Stimulated activated CD4-positive, alpha-beta T cell treated with anti-CD3 and anti-CD28 coated beads, TNF-alpha, amount 100 ng/mL, for 48 hours (primary cell): ENCODE data around the gene KCTD13.
"Not testable (repeated sequence)": the region's sequence is repeated elsewhere in the genome, so short reads cannot be mapped to it uniquely, and the experiment has no call there.

ENCODE experiments used
- DNase-seq, 3 donors: peaks; one replicate each; pipeline ENCODE4 v3.0.0-alpha.2; 2020; ENCODE audit warnings: low read depth in 3 of 3

KCTD13 gene

DNA sequence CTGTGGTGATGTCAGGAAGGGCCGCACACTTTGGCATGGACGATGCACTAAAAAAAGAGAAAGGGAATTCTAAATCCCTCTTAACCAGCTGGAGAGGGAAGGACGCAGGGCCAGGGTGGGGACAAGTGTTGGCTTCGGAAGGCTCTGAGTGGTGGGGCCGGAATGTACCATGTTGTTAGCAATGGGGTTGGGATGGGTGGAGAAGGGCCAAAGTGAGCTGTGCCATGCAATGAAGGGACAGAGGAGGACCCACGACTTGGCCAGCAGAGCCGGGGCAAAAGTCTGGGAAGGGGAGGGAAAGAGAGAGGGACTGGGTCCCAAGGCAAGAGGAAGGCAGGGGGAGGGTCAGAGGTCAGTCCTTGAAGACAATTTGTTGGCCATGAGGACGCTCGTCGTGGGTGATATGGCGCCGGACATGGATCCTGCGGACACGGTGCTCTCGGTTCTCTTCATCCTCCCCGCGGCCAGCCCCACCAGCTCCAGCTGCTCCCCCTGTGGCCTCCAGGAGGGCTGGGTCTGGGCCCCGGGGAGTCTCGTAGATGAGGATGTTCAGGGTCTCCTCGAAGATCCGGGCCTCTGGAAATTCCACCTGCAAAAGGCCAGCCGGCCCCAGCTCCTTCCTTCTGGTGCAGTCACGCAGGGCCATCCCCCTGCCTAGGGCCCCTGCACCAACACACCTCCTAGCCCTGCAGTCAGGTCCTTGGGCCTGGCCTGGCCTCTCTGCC, 19.3 kb downstream of the KCTD13 start:
- DNase-seq: no peak

DNA sequence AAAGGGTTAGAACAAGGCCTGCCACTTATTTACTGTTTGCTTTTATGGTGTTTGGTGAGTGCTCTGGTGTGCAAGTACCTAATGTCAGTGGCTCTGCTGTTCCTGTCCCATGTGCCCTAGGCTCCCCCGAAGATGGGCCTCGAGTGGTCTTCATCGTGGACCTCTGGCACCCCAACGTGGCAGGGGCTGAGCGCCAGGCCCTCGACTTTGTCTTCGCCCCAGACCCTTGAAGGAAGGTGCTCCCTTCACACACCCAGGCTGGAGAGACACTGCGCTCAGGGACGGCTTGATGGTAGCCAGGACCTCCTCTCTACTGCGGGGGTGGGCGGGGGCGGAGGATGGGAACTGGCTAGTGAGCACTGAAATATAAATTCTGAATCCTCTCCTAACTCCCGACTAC, 20.4 kb downstream of the KCTD13 start:
- DNase-seq: no peak

DNA sequence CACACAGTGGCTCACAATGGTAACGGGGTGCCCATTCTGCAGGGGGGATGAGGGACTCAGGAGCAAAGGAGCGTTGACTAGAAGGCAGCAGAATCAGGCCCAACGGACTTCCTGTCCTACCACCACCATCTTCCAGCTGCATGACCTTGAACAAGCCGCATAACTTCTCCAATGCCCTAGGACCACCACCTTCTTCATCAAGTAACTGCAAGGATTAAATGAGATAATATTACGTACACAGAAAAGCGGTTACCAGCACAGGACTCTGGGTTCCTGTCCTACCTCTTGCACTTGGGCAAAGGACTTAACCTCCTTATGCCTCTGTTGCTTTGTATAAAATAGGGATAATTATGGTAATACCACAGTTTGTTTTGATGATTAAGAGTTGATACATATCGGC, 21.1 kb downstream of the KCTD13 start:
- no peak for DNase-seq

DNA sequence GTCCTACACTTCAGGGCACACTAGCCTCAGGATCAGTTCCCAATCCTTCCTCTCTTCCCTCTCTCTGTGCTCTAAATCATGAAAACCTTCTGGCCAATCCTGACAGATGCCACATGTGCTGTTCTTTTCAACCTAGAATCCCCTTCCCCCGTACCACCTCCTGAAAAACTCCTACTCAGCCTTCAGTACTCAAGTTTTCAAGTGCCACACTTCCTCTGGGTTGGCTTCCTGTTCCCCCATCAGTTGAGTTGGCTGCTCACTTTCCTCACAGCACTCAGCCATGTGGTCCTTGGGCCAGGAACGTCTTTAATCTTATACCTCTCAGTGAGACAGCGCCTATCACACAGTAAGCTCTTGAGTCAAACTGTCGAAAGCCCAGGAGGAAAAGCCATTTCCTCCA, 22.4 kb downstream of the KCTD13 start:
- DNase-seq: no peak

DNA sequence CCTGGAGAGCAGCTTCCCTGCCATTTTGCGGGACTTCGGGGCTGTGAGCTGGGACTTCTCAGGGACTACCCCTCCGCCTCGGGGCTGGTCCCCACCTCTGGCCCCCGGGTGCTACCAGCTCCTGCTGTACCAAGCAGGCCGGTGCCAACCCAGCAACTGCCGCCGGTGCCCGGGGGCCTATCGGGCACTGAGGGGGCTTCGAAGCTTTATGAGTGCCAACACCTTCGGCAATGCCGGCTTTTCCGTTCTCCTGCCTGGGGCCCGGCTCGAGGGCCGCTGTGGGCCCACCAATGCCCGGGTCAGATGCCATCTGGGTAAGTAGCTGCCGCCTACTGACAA, 24.4 kb downstream of the KCTD13 start:
- no peak for DNase-seq

DNA sequence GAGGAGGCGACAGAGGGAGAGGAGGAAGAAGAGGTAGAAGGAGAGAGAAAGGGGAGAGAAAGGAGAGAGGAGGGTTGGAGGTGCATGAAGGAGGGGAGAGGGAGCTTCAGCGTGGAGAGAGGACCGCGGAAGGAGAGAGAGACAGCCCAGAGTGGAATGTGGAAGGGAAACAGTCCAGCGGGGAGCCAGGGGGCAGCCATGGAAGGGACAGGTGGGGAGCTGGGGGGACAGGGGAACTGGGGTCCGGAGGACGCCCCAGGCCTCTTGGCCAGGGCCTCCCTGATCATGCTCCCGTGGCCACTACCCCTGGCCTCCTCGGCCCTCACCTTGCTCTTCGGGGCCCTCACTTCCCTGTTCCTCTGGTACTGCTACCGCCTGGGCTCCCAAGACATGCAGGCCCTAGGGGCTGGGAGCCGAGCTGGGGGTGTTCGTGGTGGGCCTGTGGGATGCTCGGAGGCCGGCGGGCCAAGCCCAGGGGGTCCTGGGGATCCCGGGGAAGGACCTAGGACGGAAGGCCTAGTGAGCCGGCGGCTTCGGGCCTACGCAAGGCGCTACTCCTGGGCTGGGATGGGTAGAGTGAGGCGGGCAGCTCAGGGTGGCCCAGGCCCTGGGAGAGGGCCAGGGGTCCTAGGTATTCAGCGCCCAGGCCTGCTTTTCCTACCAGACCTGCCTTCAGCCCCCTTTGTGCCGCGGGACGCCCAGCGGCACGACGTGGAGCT, 25.0 kb downstream of the KCTD13 start:
- DNase-seq: no peak

DNA sequence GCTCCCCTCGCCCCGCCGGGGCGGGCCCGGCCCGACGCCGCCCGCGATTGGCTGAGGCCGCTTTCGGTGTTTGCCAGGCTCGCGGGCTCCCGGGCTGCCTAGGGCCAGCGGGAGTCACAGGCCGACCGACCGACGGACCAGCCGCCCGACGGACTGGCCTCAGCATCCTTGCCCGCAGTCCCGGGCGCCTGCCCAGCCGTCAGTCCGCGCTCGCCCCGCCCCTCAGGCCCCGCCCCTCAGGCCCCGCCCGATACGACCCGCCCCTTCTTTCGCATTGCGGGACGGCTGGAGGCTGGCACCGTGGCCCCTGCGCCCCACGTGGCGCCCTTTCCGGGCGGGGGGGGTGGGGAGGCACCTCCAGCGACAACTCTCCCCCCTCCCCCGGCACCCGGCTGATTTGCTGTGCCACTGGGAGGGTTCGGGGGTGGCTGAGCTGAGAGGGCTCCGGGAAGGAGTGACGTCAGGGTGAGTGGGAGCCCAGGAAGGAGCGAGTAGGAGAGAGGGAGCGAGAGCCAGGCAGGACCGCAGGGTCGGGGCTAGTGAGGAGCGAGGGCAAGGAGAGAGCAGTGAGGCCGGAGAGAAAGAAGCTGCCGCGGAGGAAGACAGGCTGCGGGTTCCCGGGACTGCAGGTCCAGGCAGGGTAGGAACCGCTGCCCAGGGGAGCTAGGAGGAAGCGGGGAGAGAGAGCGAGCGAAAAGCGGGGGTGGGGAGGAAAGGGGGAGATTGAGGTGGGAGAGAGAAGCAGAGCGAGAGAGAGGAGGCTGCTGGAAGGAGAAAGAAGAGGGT, 25.7 kb downstream of the KCTD13 start, which contains the start of gene ASPHD1:
ASPHD1 (plus strand) TSS at position 387 of the 786 bp plus-strand sequence. CDS start 484 bp downstream, outside the sequence.
- DNase-seq: peak; percentile 37 to 69 (median 39)

DNA sequence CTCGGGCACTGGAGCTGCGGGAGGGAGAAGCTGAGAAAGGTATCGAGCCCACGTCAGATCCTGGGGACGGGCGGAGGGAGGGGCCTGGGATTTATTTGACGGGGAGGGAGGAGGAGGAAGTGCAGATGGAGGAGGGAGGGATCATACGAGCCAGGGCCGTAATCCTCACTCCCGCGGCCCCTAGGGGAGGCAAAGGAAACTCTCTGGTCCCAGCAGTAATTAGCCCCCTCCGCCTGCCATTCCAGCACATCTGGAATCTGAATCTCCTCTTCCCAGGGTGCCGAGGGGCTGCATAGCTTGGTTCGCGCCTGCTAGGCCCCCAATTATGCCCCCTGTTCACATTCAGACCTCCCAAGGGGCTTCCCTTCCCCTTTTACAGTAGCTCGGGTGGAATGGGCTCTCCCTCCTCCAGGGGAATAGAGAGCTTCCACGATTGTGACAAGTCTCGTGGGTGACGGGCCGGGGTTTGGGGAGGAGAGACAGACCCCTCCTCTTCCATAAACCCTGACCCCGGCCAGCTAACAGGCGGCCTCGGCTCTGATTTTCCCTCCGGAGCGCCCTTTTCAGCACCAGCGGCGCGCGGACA, 26.4 kb downstream of the KCTD13 start, which contains the start of gene SEZ6L2:
SEZ6L2 (minus strand) TSS at position 35 of the 586 bp plus-strand sequence. CDS start 531 bp downstream, outside the sequence.
- DNase-seq: peak in 2 of 3 donors; percentile 62 to 73

DNA sequence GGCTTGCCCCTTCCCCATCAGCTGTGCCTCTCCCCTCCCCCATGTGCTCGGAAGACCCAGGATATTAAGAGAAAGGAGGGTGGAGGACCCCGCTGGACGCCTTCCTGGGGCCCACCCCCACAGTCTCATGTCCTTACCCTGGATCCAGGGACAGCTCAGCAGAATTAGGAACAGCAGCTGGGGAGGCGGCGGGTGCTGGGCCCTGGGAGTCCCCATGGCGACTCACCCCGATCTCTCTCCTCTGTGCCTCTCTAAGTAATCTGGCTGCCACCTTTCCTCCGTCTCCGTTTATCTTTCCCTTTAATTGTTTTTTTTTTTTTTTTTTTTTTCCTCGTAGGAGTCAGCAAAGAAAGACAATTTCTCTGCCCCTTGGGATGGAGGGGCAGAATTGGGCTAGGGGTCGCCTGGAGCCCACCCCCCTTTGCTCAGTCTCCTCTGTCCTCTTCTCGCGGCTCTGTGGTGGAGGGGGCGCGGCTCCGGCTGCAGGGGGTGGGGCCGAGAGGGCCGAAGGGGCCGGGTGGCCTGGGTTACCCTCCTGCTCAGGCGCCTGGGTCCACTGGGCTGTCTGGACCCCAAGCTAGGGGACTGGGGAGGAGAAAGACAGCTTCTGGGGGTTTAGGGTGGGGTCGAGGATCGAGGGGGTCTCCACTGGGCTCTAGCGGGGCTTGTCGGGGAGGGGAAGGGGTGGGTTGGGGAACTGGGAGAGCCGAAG, 27.1 kb downstream of the KCTD13 start:
- DNase-seq: no peak

DNA sequence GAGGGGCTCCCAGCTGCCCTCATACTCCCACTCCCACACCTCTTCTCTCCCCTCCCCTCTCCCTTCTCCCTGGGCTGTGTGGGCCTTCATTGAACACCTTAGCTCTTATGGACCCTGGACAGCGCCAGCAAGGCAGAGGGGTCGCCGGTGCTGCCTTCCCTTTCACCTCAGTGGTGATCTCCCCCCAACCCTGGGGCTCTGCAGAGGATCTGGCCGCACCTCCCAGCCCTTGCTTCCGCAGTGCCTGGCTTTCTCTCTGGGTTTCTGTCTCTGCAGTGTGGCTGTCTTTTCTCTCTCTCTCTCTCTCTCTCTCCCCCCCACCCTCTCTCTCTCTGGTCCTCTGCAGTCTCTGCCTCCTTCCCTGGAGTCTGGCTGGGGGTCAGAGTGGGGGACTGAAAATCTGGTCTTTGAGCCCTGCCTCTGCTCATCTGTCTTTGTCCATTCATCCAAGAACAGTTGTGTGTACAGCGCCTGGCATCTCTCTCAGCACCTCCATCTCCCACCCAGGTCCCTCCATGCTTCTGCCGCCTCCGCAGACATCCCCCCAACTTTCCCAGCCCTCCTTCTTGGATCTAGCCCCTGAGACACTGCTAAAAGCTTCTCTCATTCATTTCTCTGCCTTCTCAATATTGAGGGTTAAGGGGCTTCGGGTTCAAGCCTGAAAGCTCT, 27.8 kb downstream of the KCTD13 start:
- DNase-seq: no peak

DNA sequence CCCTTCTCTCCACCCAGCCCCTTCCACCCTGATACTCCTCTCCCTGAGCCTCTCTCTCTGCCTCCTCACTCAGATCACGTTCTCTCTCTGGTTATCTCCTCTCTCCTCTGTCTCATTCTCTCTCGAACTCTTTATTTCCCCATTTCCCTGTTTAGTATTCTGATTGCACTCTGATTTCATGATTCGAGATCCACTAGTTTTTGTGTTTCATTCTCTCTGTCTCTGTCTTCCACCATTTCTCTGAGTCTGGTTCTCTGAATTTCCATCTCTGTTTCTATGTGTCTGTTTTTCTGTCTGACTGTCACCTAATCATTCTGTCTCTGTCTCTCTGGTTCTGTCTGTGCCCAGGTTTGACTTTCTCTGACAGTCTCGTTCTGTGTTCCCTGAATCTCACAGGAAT, 28.7 kb downstream of the KCTD13 start:
- no peak for DNase-seq

DNA sequence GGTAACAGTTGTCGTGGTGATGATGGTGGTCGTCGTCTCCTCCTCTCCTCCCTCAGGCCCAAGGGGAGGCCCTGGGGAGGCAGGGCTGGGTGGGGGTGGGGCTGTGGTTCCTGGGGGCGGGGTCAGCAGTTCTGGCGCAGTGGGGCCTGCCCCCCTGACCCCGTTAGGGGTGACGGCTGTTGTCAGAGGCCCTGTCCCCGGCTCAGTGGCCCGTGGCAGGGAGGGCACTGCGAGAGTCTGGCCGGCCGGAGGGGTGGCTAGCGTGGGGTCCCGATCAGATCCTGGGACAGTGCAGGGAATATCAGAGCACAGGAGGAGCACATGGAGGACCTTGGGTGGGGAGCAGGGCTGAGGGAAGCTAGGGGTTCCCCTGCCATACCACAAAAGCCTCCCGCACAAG, 29.2 kb downstream of the KCTD13 start:
- no peak for DNase-seq

DNA sequence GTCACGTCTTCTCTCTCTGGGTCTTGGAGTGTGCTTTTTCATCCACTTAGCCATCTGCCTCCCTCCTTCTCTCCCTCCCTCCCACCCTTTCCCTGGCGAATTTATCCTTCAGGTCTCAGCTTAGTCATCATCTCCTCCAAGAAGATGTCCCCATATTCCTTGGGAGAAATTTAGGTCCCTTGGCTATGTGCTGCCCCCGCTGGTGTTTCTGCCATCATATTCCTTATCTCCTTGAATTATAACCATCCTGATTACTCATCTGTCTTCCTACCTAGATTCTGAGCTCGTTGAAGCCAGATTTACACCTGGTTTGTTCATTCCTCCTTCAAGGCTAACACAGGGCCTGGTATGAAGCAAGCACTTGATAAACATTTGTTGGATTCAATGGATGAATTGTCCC, 31.7 kb downstream of the KCTD13 start:
- no peak for DNase-seq

DNA sequence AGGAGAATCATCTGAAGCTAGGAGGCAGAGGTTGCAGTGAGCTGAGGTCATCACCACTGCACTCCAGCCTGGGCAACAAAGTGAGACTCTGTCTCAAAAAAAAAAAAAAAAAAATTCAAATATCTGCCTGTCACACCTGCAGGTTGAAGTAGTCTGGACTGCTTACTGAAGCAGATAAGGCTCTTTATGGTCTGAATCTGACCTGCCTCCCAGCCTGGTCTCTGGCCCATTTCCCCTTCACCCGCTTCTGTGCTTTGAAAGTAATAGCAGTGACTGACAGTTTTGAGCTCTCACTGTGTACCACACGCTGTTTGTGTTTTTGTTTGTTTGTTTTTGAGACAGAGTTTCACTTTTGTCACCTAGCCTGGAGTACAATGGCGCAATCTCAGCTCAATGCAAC, 32.5 kb downstream of the KCTD13 start:
- DNase-seq: no peak

DNA sequence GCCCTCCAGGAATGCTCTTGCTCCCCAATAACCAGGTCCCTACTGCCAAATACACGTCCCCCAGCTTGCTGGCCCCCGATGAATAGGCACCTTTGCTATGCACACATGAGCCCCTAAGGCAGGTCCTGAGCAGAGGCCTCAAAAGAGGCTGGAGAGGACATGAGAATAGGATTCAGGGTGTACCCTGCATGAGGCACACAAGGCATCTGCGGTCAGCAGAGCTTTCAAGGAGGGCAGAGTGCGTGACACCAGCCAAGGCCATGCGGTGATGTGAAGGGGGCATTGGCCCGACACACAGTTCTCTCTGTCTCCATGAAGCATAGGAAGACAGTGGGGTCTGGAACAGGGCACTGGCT, 33.6 kb downstream of the KCTD13 start:
- DNase-seq: no peak

DNA sequence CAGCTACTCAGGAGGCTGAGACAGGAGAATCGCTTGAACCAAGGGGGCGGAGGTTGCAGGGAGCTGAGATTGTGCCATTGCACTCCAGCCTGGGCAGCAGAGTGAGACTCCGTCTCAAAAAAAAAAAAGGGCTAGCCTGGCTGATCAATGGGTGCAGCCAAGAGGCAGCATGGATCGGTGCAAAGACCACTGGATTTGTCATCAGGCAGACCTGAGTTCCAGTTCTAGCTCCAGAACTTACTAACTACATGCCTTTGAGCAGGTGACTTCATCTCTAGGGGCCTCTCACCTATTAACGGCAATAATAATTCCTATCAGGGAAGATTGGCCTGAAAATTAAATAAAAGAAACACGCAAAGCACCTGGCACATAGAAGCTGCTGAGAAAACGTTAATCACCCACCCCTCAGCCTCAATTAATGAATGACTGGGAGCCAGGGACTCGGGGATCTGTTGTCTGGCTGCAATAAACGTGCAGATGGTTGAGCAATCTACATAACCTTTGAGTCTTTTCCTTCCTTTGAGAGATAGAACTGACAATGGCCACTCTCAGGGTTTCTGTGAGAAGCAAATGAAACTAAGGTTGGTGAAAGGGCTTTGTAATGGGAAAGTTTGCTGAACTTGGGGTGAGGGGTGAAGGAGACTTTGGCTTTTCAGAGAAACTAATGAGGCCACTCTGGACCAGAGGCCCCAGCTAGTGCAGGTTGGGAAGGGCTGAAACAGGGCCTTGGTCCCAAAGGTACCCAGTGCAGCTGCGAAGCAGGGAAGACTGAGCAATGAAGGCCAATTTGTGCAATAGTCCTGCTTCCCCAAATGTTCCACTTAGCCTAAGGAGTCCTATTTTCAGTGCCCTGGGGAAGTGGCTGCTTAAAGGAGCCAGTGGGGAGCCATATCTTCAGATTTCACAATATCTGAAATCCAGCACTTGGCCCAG, 34.2 kb downstream of the KCTD13 start:
- DNase-seq: no peak

DNA sequence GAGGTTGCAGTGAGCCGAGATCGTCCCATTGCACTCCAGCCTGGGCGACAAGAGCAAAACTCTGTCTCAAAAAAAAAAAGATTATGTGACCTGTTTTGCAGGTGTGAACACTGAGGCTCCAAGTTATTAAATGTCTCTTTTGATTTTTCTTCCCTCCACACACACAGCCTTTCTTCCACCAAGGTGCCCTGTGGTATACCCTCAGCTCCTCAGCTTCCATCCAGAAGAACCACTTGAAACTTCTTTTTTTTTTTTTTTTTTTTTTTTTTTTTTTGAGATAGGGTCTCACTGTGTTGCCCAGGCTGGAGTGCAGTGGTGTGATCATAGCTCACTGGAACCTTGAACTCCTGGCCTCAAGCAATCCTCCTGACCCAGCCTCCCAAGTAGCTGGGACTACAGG, 36.7 kb downstream of the KCTD13 start:
- DNase-seq: not testable (repeated sequence)

DNA sequence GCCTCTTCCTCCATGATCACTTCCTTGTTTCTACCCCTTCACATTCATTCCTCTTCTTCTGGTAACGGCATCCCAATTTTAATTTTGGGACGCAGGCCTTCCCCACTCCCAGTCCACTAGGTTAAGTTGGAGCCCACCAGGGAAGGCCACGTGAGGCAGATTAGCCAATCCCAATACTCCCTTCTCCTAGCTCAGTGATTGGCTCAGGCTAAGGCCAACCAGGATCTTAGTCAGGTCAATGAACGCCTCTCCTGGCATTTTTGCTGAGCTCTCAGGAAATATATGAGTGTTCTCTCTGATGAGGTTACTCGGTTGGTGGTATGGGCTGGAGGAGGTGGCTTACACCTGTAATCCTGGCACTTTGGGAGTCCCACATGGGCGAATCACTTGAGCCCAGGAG, 42.0 kb downstream of the KCTD13 start:
- no peak for DNase-seq

DNA sequence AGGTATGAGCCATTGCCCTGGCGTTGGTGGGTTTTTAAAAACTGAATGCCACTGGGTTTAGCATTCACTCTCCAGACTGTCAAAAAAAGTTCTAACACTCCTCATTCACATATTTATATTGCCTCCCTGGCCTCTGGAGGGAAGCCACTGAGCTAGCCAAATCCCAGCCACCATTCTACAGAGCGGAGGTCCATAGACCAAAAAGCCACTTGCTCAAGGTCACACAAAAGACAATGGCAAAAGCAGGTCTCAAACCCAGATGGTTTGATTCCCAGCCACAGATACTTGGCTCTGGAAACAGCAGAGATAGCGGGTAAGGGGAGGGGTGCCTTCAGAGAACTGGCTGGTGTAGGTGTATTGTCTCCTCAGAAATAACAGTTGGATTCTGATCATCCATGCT, 45.0 kb downstream of the KCTD13 start:
- DNase-seq: no peak

DNA sequence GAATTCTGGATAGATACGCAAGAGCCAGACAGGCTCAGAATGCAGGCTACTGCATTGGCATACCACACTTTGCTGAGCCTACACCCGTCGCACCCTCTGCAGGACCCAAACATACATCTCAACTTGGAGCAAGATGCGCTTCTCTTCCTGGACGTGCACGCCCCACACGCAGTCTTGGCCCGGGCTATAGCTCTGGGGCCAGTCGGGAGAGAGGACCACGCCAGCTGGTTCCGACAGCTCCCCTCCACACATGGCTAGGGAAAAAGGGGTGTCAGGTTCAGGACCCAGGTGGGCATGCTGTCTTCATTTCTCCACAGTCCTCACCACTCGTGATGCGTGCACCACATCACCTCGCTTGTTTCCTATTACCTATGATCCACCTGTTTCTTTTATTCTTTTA, 47.9 kb downstream of the KCTD13 start:
- DNase-seq: no peak
